GM18508 (cell line): ENCODE measurements around the gene DTD2.
A peak's percentile ranks its signal among the peaks of the same experiment; 100 is the strongest.
"Not testable (repeated sequence)": the region's sequence is repeated elsewhere in the genome, so short reads cannot be mapped to it uniquely, and the experiment has no call there.

Experiments used
- ATAC-seq: cut with Tn5 transposase; IDR thresholded peaks from one replicate; pipeline ENCODE4 v1.9.1; 2021; ENCODE audit warnings: moderate number of reproducible peaks; ENCODE audit not compliant: insufficient read depth, unreplicated experiment

DTD2 gene

DNA sequence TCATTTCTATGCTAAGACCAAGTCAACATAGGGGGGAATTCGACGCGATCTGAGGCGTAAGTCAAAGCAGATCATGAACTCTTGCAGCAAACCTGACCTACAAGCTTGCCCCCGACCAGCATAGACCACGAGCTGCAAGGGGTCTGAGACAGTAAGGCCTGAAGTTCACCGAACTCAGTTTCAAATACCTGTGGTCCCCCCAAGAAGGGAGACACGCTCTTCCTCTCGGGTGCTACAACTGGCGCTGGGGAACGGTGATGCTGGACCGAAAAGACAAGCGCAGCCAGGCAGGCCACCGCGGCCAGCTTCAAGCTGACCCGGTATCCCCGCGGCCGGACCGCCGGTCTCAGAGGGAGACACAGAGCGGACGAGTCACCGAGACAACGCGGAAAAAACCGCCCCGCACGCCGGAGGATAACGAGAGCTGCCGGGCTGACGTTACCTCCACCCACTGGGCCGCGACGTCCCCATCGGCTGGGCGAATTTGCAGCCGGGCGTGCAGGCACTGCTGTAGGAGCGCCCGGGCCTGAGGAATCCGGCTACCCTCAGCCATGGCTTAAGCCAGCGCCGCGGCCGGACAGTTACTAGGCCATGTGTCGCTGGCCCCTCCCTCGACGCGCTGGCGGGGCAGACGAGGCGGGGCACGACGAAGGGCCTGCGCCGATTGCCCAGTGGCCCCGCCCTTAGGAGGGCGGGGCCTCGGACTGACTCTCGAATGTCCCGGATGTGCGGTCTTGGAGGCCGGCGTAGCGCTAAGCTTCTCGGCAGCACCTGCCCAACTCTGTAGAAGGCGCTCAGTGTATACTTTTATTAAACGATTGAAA is at the start of gene DTD2:
Gene DTD2, minus strand, starts transcription at position 666 of the 824 bp plus-strand sequence. Its CDS starts 113 bp downstream, at position 553.
- ATAC-seq = peak; percentile 95

GRCh38 chr14:31505411-31505810 is 48.1 kb upstream of the DTD2 start:
- ATAC-seq = no peak

DNA sequence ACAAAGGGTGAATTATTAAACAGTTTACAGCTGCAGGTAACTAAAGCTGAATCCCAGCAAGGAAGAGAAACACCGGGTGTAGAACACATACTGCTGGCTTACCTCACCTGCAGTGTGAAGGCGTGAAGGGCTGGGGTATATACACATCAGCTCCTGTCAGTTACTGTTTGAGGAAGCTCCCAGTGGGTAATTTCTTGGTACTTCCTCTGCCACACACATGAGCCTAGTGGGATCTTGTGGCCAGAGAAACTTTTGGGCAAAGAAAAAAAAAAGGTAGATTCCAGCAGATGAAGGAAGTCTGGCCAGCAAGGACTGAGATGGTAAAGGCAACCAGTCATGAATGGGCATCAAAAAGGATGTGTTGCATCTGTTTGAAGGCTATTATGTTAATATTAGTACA is 44.6 kb upstream of the DTD2 start:
- no peak for ATAC-seq

DNA sequence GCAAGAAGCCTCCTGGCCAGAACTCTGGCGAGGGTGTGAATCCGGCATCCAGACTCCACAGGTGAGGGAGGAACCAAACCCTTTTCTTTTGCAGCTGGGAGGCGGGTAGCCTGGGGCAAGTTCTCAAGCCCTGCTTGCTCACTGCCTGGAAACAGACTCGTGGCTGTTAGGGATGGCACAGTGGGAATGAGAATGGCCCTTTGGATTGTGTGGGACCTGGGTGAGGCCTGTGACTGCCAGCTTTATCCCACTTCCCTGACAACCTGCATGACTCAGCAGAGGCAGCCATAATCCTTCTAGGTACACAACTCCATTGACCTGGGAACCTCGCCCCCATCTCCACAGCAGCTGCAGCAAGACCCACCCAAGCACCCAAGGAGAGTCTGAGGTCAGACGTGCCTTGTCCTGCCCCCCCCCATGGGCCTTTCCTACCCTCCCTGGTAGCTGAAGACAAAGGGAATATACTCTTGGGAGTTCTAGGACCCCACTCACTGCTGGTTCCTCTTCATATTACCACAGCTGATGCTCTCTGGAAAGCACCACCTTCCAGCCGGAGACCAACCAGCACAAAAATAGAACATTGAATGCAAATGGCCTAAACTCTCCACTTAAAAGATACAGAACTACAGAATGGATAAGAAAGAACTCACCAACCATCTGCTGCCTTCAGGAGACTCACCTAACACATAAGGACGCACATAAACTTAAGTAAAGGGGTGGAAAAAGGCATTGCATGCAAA is 35.6 kb upstream of the DTD2 start:
- no peak for ATAC-seq

GRCh38 chr14:31489691-31490090 is 32.4 kb upstream of the DTD2 start:
- peak; percentile 48 for ATAC-seq

GRCh38 chr14:31487886-31488285 is 30.6 kb upstream of the DTD2 start, which contains the start of gene GPR33:
TSS of gene GPR33 (minus strand) at chr14:31488039. CDS start at chr14:31483965, 4,074 bp downstream.
- no peak for ATAC-seq

- ATAC-seq = no peak
These were observed 29.5 kb upstream of the DTD2 start for GRCh38 chr14:31486764-31487163.

DNA sequence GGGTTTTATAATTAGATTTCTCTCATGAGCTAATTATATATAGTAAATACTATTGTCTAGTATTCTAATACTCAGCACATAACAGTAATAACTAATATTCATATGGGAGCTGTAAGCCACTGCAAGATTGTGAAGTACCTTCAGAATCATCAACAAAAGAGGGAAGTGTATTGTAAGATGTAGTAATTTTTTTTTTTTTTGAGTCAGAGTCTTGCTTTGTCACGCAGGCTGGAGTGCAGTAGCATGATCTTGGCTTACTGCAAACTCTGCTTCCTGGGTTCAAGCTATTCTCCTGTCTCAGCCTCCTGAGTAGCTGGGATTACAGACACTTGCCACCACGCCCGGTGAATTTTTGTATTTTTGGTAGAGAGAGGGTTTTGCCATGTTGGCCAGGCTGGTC is 27.4 kb upstream of the DTD2 start:
- no peak for ATAC-seq

DNA sequence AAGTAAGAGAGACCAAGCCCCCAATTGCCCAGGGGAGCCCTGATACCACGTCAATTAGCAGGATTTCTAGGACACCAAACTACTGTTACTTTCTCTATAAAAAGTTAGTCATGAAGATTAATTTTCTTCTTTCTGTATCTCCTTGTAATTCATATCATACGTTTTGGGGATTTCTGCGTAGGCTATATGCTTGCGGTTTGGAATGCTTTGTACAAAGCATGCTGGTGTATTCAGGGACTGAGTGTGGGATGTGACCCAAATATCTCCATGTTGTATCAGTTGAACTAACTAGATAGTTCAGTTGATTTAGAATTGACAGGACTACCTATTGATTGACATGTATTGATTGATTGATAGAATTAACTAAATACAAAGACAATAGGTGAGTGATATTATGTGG is 22.9 kb upstream of the DTD2 start:
- no peak for ATAC-seq

GRCh38 chr14:31479027-31479426 is 21.7 kb upstream of the DTD2 start:
- no peak for ATAC-seq

DNA sequence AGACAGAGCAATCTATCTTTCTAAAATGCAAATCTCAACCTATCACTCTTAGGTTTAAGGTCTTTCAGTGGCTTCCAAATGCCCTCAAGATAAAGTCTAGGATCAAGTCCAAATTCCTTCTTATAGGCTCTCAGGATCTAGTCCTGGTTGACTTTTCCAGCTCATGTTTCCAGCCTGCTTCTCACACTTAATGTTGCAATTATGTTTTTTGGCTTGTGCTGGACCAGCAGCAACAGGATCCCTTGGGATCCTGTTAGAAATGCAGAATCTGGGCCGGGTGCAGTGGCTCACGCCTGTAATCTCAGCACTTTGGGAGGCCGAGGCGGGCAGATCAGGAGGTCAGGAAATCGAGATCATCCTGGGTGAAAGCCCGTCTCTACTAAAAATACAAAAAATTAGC is 19.9 kb upstream of the DTD2 start:
- ATAC-seq = no peak

- no peak for ATAC-seq
These were observed 19.0 kb upstream of the DTD2 start for GRCh38 chr14:31476131-31476866.

GRCh38 chr14:31466554-31466953 is 9.2 kb upstream of the DTD2 start:
- ATAC-seq = no peak

DNA sequence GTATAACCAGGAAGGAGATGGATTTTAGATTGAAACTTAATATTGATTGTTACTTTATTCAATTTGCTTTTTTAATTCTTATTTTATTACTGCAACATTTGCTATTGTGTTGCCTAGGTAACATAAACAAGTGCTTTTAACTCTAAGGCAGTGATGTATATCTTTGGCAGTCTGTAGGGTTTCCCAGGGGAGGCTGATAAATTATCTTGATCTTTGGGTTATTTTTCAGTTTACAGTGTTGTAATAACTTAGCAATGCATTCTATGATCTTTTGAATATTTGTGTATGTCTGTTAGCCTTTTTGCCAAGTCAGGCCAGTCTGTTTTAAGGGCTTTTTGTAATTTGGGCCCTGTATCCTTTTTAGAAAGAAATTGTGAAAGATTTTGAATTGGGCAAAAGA is 7.8 kb upstream of the DTD2 start:
- ATAC-seq = no peak

DNA sequence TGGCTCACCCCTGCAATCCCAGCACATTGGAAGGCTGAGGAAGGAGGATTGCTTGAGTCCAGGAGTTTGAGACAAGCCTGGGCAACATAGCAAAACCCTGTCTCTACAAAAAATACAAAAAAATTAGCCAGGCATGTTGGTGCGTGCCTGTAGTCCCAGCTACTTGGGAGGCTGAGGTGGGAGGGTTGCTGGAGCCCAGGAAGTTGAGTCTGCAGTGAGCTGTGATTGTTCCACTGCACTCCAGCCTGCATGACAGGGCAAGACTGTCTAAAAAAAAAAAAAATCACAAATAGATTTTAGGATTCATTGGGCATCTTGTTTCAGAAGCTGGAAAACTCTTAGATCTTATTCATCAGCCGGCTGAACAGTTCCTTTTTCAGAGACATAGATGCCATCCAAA is 5.1 kb upstream of the DTD2 start:
- ATAC-seq = not testable (repeated sequence)

DNA sequence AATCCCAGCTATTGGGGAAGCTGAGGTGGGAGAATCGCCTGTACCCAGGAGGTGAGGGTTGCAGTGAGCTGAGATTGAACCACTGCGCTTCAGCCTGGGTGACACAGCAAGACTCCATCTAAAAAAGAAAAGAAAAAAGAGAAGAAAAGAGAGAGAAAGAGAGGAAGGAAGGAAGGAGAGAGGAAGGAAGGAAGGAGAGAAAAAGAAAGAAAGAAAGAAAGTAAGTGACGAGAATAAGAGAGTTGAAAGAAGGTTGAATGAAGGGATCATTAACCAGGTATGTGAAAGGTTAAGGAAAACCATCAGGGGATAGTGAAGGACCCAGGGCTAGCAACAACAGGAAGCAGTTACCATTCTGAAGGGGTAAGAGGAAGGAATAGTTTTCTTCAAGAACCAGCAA is 4.2 kb upstream of the DTD2 start:
- ATAC-seq = no peak

DNA sequence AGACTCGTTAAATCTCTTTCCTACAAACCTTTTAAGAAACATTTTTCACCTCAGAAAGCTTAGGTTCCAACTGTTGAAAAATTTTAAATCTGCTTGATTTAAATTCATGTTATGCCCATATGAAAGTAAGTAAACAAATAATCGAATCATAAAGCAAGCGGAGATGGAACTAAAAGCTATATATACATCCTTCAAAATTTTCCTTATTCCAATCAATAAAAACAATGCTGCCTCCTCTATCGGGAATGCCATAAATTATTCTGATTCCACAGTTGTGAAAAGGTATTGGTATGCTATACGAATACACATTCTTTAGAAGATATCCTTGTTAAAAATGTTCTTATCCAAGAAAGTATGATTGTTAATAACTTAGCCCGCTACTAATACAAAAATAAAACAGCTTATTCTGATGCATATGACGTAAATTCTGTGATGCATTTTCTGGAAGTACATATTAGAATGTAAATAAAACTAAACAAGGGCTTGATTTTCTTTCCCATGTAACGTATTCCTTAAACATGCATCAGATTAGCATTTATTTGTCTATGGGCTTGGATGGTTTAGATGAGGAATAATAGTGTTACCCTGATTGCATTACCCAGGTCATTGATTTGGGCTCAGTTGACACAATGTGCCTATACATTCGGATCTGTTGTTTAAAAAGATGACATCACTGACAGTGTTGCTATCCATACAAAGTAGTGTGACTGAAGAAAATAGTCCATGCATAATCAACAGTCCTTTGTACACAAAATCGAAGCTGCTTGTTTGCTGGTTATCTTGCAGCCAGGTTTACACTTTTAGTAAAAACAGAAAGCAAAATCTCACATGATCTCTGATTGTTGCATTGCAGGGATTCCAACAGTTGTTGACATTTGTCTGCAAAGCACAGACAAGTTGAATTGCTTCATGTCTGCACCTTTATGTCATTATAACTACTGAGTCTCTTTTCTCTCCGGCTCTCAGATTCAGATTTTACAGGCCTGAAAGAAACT is 656 bp upstream of the DTD2 start:
- no peak for ATAC-seq

DNA sequence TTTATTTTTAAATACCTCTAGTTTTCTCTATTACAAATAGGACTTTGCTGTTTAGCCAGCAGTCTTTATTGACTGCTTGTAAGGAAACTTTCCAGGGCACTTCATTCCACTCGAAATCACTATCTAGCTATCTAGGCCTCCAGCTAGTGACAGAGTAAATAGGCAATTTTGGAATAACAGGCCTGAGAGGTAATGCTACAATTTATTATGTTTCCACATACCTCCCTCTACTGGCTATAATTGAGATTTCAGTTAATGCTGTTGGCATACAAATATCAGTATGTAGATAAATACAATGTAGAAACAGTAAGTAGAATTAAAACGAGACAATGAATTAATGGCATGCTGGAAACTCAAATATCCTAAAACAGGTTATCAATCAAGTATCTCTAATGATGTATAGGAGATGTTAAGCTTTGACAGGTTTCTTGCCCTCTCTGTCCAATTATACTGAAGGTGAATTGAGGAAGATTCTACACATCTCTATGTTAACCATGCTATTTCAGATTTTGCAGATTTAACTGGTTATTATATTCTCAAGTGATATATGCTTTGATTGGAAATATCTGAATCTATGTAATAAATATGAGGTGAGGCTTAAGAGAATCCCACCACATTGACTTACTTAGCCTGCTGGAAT is 7.2 kb downstream of the DTD2 start:
- no peak for ATAC-seq

- no peak for ATAC-seq
These were observed 8.2 kb downstream of the DTD2 start for GRCh38 chr14:31449136-31449535.
